Pancreas (tissue), 10 donors: Measurements from ENCODE around the gene NR2E3. TPM values are rescaled to one million over a fixed set of nuclear protein-coding genes. Genes with fewer than 3 reads are reported as not detected.

Source experiments
- ATAC-seq, 4 donors: fragments of 200-7000 bp; cut with Tn5 transposase; one replicate each; pipeline versions ENCODE4 v1.8.0 to v1.9.1; 2020; ENCODE audit warnings: mild to moderate bottlenecking in 4 of 4, moderate library complexity in 4 of 4
- DNase-seq, 6 donors: peaks; one replicate each; pipeline ENCODE4 v3.0.0-alpha.2; 2020
- FAIRE-seq: peaks from 2 replicates; lab custom pipeline; 2012; peaks lifted over from hg19 to GRCh38; lab: Jason Lieb, UNC
- H3K27ac ChIP-seq, 4 donors: fragments of 200-600 bp; sonication (generic); 1 replicate in 3 of 4; 2 replicates in 1 of 4; pipeline versions ENCODE4 v1.5.0 to v1.8.0; 2020
- H3K27me3 ChIP-seq, 4 donors: fragments of 200-600 bp; one replicate each; pipeline ENCODE4 v1.8.0; 2021
- H3K36me3 ChIP-seq, 3 donors: fragments of 200-600 bp; sonication (generic) in 1 of 3; one replicate each; pipeline versions ENCODE4 v1.5.0 to v1.8.0; 2020 to 2021
- H3K4me1 ChIP-seq, 3 donors: fragments of 200-600 bp; one replicate each; pipeline ENCODE4 v1.8.0; 2021
- H3K4me3 ChIP-seq, 4 donors: fragments of 200-600 bp; sonication (generic) in 2 of 4; one replicate each; pipeline versions ENCODE4 v1.5.0 to v1.8.0; 2020 to 2021
- H3K9me3 ChIP-seq, 4 donors: fragments of 200-600 bp; one replicate each; pipeline ENCODE4 v1.8.0; 2021
- CTCF ChIP-seq, 4 donors: fragments of 200-600 bp; sonication (generic) in 3 of 4; IDR thresholded peaks; one replicate each; pipeline versions ENCODE4 v1.5.0 to v1.8.0; 2021; ENCODE audit warnings: antibody characterized with exemption in 4 of 4
- WGBS, 2 donors: extraction: QIAGEN DNeasy Blood & Tissue Kit; methylation state at CpG; one replicate each; pipeline ENCODE4 v1.1.7; 2013; 5-methylcytosine and 5-hydroxymethylcytosine counted together
- intact Hi-C, 3 donors: fragments of 100-400 bp; cut with DNase I; formaldehyde crosslinking; loops; one replicate each; pipeline versions ENCODE4 v1.11.1 to v1.14.2; 2022
- polyA plus RNA-seq, 2 donors: library from polyadenylated mRNA; stranded (reverse); fragments of 200-250 nt; gene quantifications; one replicate each; pipeline ENCODE4 v1.2.3, GENCODE V29; 2013
- total RNA-seq, 6 donors: library from RNA; stranded (reverse); fragmentation: NEBNext Ultra II Directional in 4 of 6; extraction: Animal tissue kit (Norgen Biotek cat#: 25700) in 4 of 6; gene quantifications; one replicate each; pipeline versions ENCODE4 v1.2.1 to v1.2.4, GENCODE V29; 2021 to 2023
- donor health status: healthy with polysubstance abuse.
- donor health status: DM: no; HTN: no; CAD: no; lungs with moderate emphysema.
- donor health status: DM: no; HTN: no; CAD: no.
- donor health status: control.
- donor health status: control.
- donor health status: Bipolar disorder and iron deficiency.
- donor health status: DM: yes; HTN: yes; CAD: no.
- donor health status: DM: no; HTN: no; CAD: no.
- donor health status: DM: no; HTN: no; CAD: no.
- donor health status: DM: yes; HTN: yes; CAD: no.

The NR2E3 gene
- total and polyA plus RNA-seq, 8 donors: 0.19 to 0.80 (median 0.41) TPM; not detected in 1

- TF ChIP-seq CTCF (IDR thresholded peaks at IDR 0.05): no peak
- intact Hi-C loops: no loop called here
- ATAC-seq: no peak
These were observed 11.7 kb upstream of the NR2E3 start for GRCh38 chr15:71798641-71799040.

DNA sequence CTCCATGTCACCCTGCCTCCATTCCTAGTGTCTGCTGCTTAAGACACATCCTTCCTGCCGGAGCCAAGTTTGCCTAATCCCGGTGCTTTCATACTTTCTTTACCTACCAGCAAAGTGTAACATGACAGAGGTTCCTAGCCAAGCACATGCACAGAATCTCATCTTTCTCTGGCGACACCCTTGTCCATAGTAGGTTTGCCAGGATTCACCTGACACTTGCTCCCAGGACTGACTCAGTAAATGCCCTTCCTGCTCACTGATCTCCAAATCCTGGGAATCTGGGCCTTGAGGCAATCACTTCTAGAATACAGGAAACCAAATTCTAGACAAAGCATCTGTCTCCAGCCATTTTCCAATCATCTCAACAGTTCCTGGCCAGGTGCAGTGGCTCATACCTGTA lies 10.2 kb upstream of the NR2E3 start:
- Histone ChIP-seq H3K4me1 (no peaks in the 10 kb centered on the region), H3K4me3 (no peak overlapping the region), H3K36me3 (no peaks in the 10 kb centered on the region), H3K27me3 (no peaks in the 10 kb centered on the region), H3K27ac (no peak overlapping the region), H3K9me3 (no peaks in the 10 kb centered on the region)
- no peak for TF ChIP-seq CTCF (IDR thresholded peaks at IDR 0.05)
- DNase-seq (no peak), FAIRE-seq (no peak), ATAC-seq (no peak)
- intact Hi-C loops: loop anchor here in 2 of 3 donors (5.0 to 10.0 kb wide), 2 partner anchors 58 to 345 kb away; no protein-coding TSS in a partner anchor
- 71 to 81% methylated on average over 3 of the region's 3 CpGs for WGBS, 2 donors

More at GRCh38 chr15:71798641-71799040, 11.7 kb upstream of the NR2E3 start:
- Histone ChIP-seq H3K9me3 (no peaks in the 10 kb centered on the region), H3K27ac (no peak overlapping the region), H3K36me3 (no peaks in the 10 kb centered on the region), H3K27me3 (no peaks in the 10 kb centered on the region), H3K4me3 (no peak overlapping the region), H3K4me1 (no peaks in the 10 kb centered on the region)
- no peak for FAIRE-seq
- WGBS, 2 donors: 49 to 53% methylated on average over 6 of the region's 6 CpGs
- peak in 1 of 6 donors; percentile 7 for DNase-seq

GRCh38 chr15:71800835-71801745 lies 9.3 kb upstream of the NR2E3 start:
- Histone ChIP-seq H3K27ac (no peak overlapping the region), H3K9me3 (no peaks in the 10 kb centered on the region), H3K27me3 (no peaks in the 10 kb centered on the region), H3K36me3 (no peaks in the 10 kb centered on the region), H3K4me3 (no peak overlapping the region), H3K4me1 (no peaks in the 10 kb centered on the region)
- 48 to 61% methylated on average over 17 of the region's 17 CpGs for WGBS, 2 donors
- DNase-seq (peak in 2 of 6 donors; percentile 24 to 72), FAIRE-seq (peak; percentile 5), ATAC-seq (peak; percentile 82 to 93 (median 92))
- intact Hi-C loops: loop anchor here in 2 of 3 donors (5.0 to 10.0 kb wide), 2 partner anchors 59 to 346 kb away; no protein-coding TSS in a partner anchor
- TF ChIP-seq CTCF (IDR thresholded peaks at IDR 0.05): peak; percentile 63 to 79 (median 71)

GRCh38 chr15:71801935-71802655 lies 8.3 kb upstream of the NR2E3 start:
- no peak for FAIRE-seq
- DNase-seq: peak in 1 of 6 donors; percentile 53
- Histone ChIP-seq H3K4me3 (no peak overlapping the region), H3K27ac (no peak overlapping the region), H3K36me3 (no peaks in the 10 kb centered on the region), H3K9me3 (no peaks in the 10 kb centered on the region), H3K27me3 (no peaks in the 10 kb centered on the region), H3K4me1 (no peaks in the 10 kb centered on the region)
- no peak for ATAC-seq
- 79 to 85% methylated on average over 24 of the region's 24 CpGs for WGBS, 2 donors
- intact Hi-C loops: loop anchor here in 2 of 3 donors (5.0 to 10.0 kb wide), 2 partner anchors 60 to 347 kb away; no protein-coding TSS in a partner anchor
- TF ChIP-seq CTCF (IDR thresholded peaks at IDR 0.05): no peak
